Rectal smooth muscle tissue (tissue), 1 donor: Measurements from ENCODE around the gene NR1I2.

Source experiments
- H3K27ac ChIP-seq: one replicate; pipeline ENCODE4 v1.7.0; 2013; ENCODE audit warnings: low read depth, low read length, inconsistent platforms
- H3K27me3 ChIP-seq: one replicate; pipeline ENCODE4 v1.7.0; 2013; ENCODE audit warnings: low read length; ENCODE audit not compliant: control insufficient read depth, insufficient read depth
- H3K36me3 ChIP-seq: one replicate; pipeline ENCODE4 v1.7.0; 2013; ENCODE audit warnings: low read length; ENCODE audit not compliant: control insufficient read depth, insufficient read depth
- H3K4me1 ChIP-seq: one replicate; pipeline ENCODE4 v1.7.0; 2013; ENCODE audit warnings: low read length; ENCODE audit not compliant: control insufficient read depth, insufficient read depth
- H3K4me3 ChIP-seq: one replicate; pipeline ENCODE4 v1.7.0; 2013; ENCODE audit warnings: low read length
- H3K9ac ChIP-seq: one replicate; pipeline ENCODE4 v1.7.0; 2013; ENCODE audit warnings: low read length

Gene NR1I2

DNA sequence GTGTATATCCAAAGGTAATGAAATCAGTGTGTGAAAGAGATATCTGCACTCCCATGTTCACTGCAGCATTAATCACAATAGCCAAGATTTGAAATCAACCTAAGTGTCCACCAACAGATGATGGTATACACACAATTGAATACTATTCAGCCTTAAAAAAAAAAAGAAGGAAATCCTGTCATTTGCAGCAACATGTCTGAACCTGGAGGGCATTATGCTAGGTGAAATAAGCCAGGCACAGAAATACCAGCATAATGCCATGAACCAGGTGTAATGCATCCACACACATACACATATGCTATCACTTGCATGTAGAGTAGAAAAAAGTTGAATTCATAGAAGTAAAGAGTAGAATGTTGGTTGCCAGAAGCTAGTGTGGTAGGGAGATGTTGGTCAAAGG lies 18.4 kb upstream of the NR1I2 start:
- Histone ChIP-seq H3K9ac (no peak overlapping the region), H3K4me3 (no peak overlapping the region), H3K27me3 (no peaks in the 10 kb centered on the region), H3K36me3 (no peaks in the 10 kb centered on the region), H3K4me1 (no peaks in the 10 kb centered on the region), H3K27ac (no peak overlapping the region)

- no peaks in the 10 kb centered on the region for H3K4me1 ChIP-seq
- no peak overlapping the region for H3K9ac ChIP-seq
- no peak overlapping the region for H3K4me3 ChIP-seq
- H3K27me3 ChIP-seq = no peaks in the 10 kb centered on the region
- H3K27ac ChIP-seq = no peak overlapping the region
- H3K36me3 ChIP-seq = no peaks in the 10 kb centered on the region
Observed at GRCh38 chr3:119765239-119765638, 16.7 kb upstream of the NR1I2 start.

- Histone ChIP-seq H3K9ac (no peak overlapping the region), H3K27me3 (no peaks in the 10 kb centered on the region), H3K4me1 (no peaks in the 10 kb centered on the region), H3K4me3 (no peak overlapping the region), H3K27ac (no peak overlapping the region), H3K36me3 (no peaks in the 10 kb centered on the region)
Observed at GRCh38 chr3:119767936-119768601, 13.8 kb upstream of the NR1I2 start.

- Histone ChIP-seq H3K36me3 (no peaks in the 10 kb centered on the region), H3K27ac (no peak overlapping the region), H3K4me1 (no peaks in the 10 kb centered on the region), H3K4me3 (no peak overlapping the region), H3K9ac (no peak overlapping the region), H3K27me3 (no peaks in the 10 kb centered on the region)
Observed at GRCh38 chr3:119768668-119769393, 13.1 kb upstream of the NR1I2 start.

DNA sequence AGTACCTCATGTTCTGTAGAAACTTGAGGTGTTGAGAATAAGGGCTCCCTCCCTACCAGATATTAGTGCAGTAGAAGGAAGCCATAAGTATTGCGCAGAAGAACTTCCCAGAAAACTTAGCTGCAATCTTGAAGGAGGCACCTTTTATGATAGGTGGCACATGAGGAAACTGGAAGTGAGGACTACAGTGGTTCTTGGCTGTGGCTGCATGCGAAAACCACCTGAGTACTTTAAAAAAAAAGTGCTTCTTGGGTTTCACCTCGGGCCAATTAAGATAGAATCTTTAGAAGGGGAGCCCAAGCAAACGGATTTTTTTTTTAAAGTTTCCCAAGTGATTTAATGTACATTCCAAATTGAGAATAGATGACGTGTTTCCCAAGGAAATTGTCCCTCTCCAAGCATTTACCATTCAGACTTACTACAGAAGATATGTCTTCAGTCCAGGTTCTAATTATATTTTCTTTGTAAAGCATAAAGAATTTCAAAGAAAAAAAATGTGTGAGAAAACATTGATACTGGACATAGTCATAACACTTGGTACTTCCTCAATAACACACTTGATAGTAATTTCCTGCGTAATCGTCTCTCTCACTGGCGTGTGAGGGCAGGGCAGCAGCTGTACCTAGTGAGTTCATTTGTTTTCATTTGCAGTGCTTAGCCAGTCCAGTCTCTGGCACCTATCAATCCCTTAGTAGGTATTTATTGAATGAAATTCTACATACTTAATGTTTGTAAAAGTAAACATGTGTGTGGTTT lies 12.3 kb upstream of the NR1I2 start:
- H3K4me3 ChIP-seq = no peak overlapping the region
- H3K4me1 ChIP-seq = no peaks in the 10 kb centered on the region
- H3K27me3 ChIP-seq = no peaks in the 10 kb centered on the region
- no peak overlapping the region for H3K27ac ChIP-seq
- no peaks in the 10 kb centered on the region for H3K36me3 ChIP-seq
- no peak overlapping the region for H3K9ac ChIP-seq

DNA sequence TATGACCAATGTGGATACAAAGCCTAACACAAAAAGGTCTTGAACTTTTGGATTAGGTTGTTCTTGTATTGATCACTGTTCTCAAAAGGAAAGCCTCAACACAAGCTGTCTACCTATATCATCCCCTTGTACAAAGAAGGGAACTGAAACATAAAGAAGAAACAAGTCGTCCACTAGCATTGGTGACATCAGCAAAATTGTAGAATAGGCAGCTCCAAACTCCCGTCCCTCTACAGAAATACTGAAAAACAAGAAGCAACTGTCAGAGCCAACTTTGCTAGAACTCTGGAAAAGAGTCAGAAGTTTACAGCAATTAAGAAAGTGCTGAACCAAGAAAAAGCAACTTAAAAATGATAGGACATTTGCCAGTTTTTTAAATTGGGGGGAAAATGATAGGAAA lies 7.5 kb upstream of the NR1I2 start:
- Histone ChIP-seq H3K4me3 (no peak overlapping the region), H3K36me3 (no peaks in the 10 kb centered on the region), H3K9ac (no peak overlapping the region), H3K27ac (no peak overlapping the region), H3K27me3 (no peaks in the 10 kb centered on the region), H3K4me1 (no peaks in the 10 kb centered on the region)

GRCh38 chr3:119776304-119776703 lies 5.6 kb upstream of the NR1I2 start:
- Histone ChIP-seq H3K36me3 (no peaks in the 10 kb centered on the region), H3K9ac (no peak overlapping the region), H3K27ac (no peak overlapping the region), H3K4me3 (no peak overlapping the region), H3K27me3 (no peaks in the 10 kb centered on the region), H3K4me1 (no peaks in the 10 kb centered on the region)

DNA sequence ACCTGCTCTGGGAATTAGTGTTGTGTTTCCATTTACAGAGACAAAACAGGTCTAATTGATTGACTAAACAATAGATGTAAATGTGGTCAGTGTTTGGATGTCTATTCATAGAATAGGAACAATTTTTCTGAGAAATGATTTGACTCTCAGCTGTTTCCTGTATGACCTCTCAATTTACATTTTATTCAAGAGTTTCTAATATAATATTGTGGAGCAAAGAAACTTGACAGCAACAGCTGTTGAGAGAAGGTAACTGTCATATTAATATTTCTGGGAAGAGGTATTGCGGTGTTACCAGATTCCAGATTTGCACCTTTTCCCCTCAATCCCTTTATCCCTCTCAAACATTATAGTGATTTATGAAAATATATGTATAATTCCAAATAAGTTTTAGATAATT lies 3.7 kb upstream of the NR1I2 start:
- no peaks in the 10 kb centered on the region for H3K4me1 ChIP-seq
- no peak overlapping the region for H3K4me3 ChIP-seq
- no peak overlapping the region for H3K27ac ChIP-seq
- no peaks in the 10 kb centered on the region for H3K36me3 ChIP-seq
- H3K27me3 ChIP-seq = no peaks in the 10 kb centered on the region
- H3K9ac ChIP-seq = no peak overlapping the region

- Histone ChIP-seq H3K27me3 (no peaks in the 10 kb centered on the region), H3K4me1 (no peaks in the 10 kb centered on the region), H3K36me3 (no peaks in the 10 kb centered on the region), H3K27ac (no peak overlapping the region), H3K4me3 (no peak overlapping the region), H3K9ac (no peak overlapping the region)
Observed at GRCh38 chr3:119778811-119779210, 3.1 kb upstream of the NR1I2 start.

DNA sequence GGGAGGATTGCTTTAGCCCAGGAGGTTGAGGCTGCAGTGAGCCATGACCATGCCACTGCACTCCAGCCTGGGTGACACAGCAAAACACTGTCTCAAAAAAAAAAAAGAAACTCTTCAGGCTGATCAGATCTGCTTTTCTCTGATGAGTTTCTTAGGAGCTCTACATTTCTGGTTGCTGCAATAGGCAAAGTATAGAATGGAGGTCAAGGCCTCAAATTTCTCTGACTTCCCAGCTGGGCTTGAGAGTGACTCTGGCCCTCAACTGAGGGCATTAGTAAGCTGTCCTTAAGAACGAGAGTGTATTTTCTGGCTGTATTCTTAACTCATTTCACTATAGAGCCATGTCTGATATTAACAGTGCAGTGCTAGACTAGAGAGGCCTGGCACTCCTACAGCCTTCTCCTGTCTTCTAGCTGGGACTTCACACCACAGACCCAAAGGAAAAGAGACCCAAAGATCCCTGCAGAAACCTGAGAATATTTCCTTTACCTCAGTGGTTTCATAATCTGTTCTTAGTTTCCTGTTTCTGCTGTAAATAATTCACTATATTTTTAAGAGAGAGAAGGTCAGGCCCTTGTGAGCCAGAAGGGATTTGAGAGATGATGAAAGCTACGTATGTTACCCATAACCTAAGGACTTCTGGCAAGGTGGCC lies 2.0 kb upstream of the NR1I2 start:
- H3K4me1 ChIP-seq = no peaks in the 10 kb centered on the region
- no peak overlapping the region for H3K4me3 ChIP-seq
- no peaks in the 10 kb centered on the region for H3K36me3 ChIP-seq
- H3K9ac ChIP-seq = no peak overlapping the region
- no peaks in the 10 kb centered on the region for H3K27me3 ChIP-seq
- no peak overlapping the region for H3K27ac ChIP-seq

GRCh38 chr3:119782460-119782859 lies 559 bp downstream of the NR1I2 start:
- H3K27ac ChIP-seq = no peak overlapping the region
- H3K4me3 ChIP-seq = peak overlapping the region; percentile 46
- H3K36me3 ChIP-seq = no peaks in the 10 kb centered on the region
- no peaks in the 10 kb centered on the region for H3K4me1 ChIP-seq
- H3K9ac ChIP-seq = no peak overlapping the region
- no peaks in the 10 kb centered on the region for H3K27me3 ChIP-seq

DNA sequence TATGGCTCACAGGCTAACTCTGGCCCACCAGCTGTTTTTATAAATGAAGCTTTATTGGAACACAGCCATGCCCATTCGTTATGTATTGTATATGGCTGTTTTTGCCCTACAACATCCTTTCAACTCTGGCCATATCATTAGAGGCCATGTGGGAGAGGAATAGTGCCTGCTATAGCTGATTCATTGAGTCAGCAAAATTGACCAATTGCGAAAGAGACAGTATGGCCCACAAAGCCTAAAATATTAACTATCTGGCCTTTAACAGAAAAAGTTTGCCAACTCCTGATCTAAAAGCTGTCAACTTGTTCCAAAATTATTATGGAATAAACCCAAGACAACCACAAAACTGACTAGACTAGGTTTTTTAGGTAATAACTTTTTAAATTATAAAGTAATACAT lies 1.4 kb downstream of the NR1I2 start:
- no peak overlapping the region for H3K27ac ChIP-seq
- H3K4me3 ChIP-seq = no peak overlapping the region
- no peaks in the 10 kb centered on the region for H3K36me3 ChIP-seq
- no peaks in the 10 kb centered on the region for H3K27me3 ChIP-seq
- no peak overlapping the region for H3K9ac ChIP-seq
- no peaks in the 10 kb centered on the region for H3K4me1 ChIP-seq
